Measurements from ENCODE around the gene PFKL.

DNA sequence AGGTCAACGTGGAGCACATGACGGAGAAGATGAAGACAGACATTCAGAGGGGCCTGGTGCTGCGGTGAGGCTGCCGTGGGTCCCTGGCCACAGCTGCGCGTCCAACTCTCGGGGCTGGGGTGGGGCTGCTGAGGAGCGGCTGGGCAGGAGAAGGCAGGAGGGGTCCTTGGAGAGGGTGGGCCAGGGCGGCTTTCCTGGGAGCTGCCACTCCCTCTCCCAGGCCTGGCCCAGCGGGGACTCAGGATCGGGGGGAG lies 24.9 kb downstream of the PFKL start:
- TF ChIP-seq, protein P1, sequence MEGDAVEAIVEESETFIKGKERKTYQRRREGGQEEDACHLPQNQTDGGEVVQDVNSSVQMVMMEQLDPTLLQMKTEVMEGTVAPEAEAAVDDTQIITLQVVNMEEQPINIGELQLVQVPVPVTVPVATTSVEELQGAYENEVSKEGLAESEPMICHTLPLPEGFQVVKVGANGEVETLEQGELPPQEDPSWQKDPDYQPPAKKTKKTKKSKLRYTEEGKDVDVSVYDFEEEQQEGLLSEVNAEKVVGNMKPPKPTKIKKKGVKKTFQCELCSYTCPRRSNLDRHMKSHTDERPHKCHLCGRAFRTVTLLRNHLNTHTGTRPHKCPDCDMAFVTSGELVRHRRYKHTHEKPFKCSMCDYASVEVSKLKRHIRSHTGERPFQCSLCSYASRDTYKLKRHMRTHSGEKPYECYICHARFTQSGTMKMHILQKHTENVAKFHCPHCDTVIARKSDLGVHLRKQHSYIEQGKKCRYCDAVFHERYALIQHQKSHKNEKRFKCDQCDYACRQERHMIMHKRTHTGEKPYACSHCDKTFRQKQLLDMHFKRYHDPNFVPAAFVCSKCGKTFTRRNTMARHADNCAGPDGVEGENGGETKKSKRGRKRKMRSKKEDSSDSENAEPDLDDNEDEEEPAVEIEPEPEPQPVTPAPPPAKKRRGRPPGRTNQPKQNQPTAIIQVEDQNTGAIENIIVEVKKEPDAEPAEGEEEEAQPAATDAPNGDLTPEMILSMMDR (optimal IDR thresholded peaks at IDR 0.05 in 1 of 3, IDR thresholded peaks at IDR 0.05 in 1 of 3, conservative IDR thresholded peaks at IDR 0.05 in 1 of 3; ENCODE audit: extremely low read depth in 1 of 3, insufficient read depth in 2 of 3, low read length in 3 of 3): no peak
- TF ChIP-seq EZH2 (IDR thresholded peaks at IDR 0.05; ENCODE audit: low read length): no peak

All from keratinocyte (primary cell).